Upper lobe of left lung (tissue), 6 donors: ENCODE measurements around the gene HSPB8. TPM values are rescaled to one million over a fixed set of nuclear protein-coding genes. Genes with fewer than 3 reads are reported as not detected.
A peak's percentile ranks its signal among the peaks of the same experiment; 100 is the strongest.

Experiments
- ATAC-seq, 2 donors: fragments of 200-7000 bp; cut with Tn5 transposase; one replicate each; pipeline ENCODE4 v1.9.1; 2022; ENCODE audit warnings: mild to moderate bottlenecking in 2 of 2, moderate library complexity in 2 of 2; ENCODE audit not compliant: low FRiP score in 2 of 2
- DNase-seq, 2 donors: peaks; one replicate each; pipeline ENCODE4 v3.0.0-alpha.2; 2019 to 2020
- H3K27ac ChIP-seq, 4 donors: fragments of 200-600 bp; sonication (generic); one replicate each; pipeline ENCODE4 v1.5.1; 2016 to 2019
- H3K27me3 ChIP-seq, 4 donors: fragments of 200-600 bp; sonication (generic); one replicate each; pipeline ENCODE4 v1.5.1; 2017 to 2019
- H3K36me3 ChIP-seq, 4 donors: fragments of 200-600 bp; sonication (generic); one replicate each; pipeline ENCODE4 v1.5.1; 2016 to 2019
- H3K4me1 ChIP-seq, 4 donors: fragments of 200-600 bp; sonication (generic); one replicate each; pipeline ENCODE4 v1.5.1; 2018 to 2019
- H3K4me3 ChIP-seq, 4 donors: fragments of 200-600 bp; sonication (generic); one replicate each; pipeline ENCODE4 v1.5.1; 2017 to 2019; ENCODE audit warnings: mild to moderate bottlenecking in 2 of 4, moderate library complexity in 1 of 4
- H3K9me3 ChIP-seq, 4 donors: fragments of 200-600 bp; sonication (generic); one replicate each; pipeline ENCODE4 v1.5.1; 2018 to 2019
- CTCF ChIP-seq, 6 experiments: fragments of 450-650 bp in 4 of 6; fragments of 200-600 bp in 2 of 6; sonication (generic) in 2 of 6; IDR thresholded peaks; one replicate each; pipeline ENCODE4 v1.5.1; 2016 to 2019; ENCODE audit warnings: antibody characterized with exemption in 6 of 6
- EP300 ChIP-seq, 4 donors: sonication (generic); formaldehyde crosslinking; IDR thresholded peaks; one replicate each; pipeline ENCODE4 v1.5.1; 2017; ENCODE audit warnings: antibody characterized with exemption in 4 of 4, control low read depth in 2 of 4
- POLR2A ChIP-seq, 4 donors: fragments of 450-650 bp; IDR thresholded peaks; one replicate each; pipeline ENCODE4 v1.5.1; 2016 to 2017; ENCODE audit warnings: antibody characterized with exemption in 4 of 4, mild to moderate bottlenecking in 2 of 4
- POLR2AphosphoS5 ChIP-seq, 2 donors: sonication (generic); formaldehyde crosslinking; IDR thresholded peaks; one replicate each; pipeline ENCODE4 v1.5.1; 2017; ENCODE audit warnings: antibody characterized with exemption in 2 of 2
- WGBS, 2 donors: methylation state at CpG; one replicate each; pipeline ENCODE4 v1.1.5; 2017 to 2018; 5-methylcytosine and 5-hydroxymethylcytosine counted together
- total RNA-seq, 6 donors: library from RNA; depleted of rRNA in 4 of 6; stranded (reverse); fragments of >200 nt in 4 of 6; gene quantifications; one replicate each; pipeline versions ENCODE4 v1.1.0 to v1.2.1, GENCODE V29; 2016 to 2021
- donor health status: DM: no; HTN: no; CAD: no; lungs with moderate emphysema.
- donor health status: DM: no; HTN: yes; CAD: no; lungs with severe emphysema.

The HSPB8 gene
- total RNA-seq = 10 to 100 TPM; 15.7 to 59.9 (median 39.8) TPM

- Histone ChIP-seq H3K4me1 (peaks cover 19 to 33% (median 28%) of the 10 kb centered on the region in 4 donors), H3K9me3 (no peaks in the 10 kb centered on the region), H3K36me3 (no peaks in the 10 kb centered on the region), H3K27ac (peak within 1 kb of the TSS; percentile 91 to 96 (median 94)), H3K27me3 (no peaks in the 10 kb centered on the region), H3K4me3 (peak within 1 kb of the TSS; percentile 55 to 67 (median 66))
- ATAC-seq (peak; percentile 89 to 96), DNase-seq (peak; percentile 92 to 96)
- TF ChIP-seq POLR2A (IDR thresholded peaks at IDR 0.05) = peak; percentile 66 to 95 (median 88)
- TF ChIP-seq CTCF (IDR thresholded peaks at IDR 0.05) = no peak
- peak; percentile 88 to 95 for TF ChIP-seq POLR2AphosphoS5 (IDR thresholded peaks at IDR 0.05)
- TF ChIP-seq EP300 (IDR thresholded peaks at IDR 0.05) = peak in 1 of 4 donors; percentile 51
- WGBS, 2 donors = 3 to 11% methylated on average over 1 to 33 of the region's 33 CpGs
Measured at GRCh38 chr12:119178544-119179334, at the start of gene HSPB8. Gene HSPB8 (plus strand): TSS chr12:119178931. CDS start chr12:119179313, 382 bp downstream.

- no peaks in the 10 kb centered on the region for H3K9me3 ChIP-seq
- no peak for ATAC-seq
- H3K4me3 ChIP-seq = no peak overlapping the region
- DNase-seq = no peak
- no peak overlapping the region for H3K27ac ChIP-seq
- H3K27me3 ChIP-seq = no peaks in the 10 kb centered on the region
- TF ChIP-seq EP300 (IDR thresholded peaks at IDR 0.05) = no peak
- no peak for TF ChIP-seq POLR2AphosphoS5 (IDR thresholded peaks at IDR 0.05)
- no peak for TF ChIP-seq CTCF (IDR thresholded peaks at IDR 0.05)
- TF ChIP-seq POLR2A (IDR thresholded peaks at IDR 0.05) = no peak
- no peaks in the 10 kb centered on the region for H3K4me1 ChIP-seq
- 79 to 86% methylated on average over 3 of the region's 3 CpGs for WGBS, 2 donors
- no peaks in the 10 kb centered on the region for H3K36me3 ChIP-seq
Measured at GRCh38 chr12:119129827-119130434, 48.8 kb upstream of the HSPB8 start.

- 90 to 97% methylated on average over 10 of the region's 10 CpGs for WGBS, 2 donors
Measured at GRCh38 chr12:119130523-119130922, 48.2 kb upstream of the HSPB8 start.

GRCh38 chr12:119134284-119135072 lies 44.3 kb upstream of the HSPB8 start:
- no peak overlapping the region for H3K27ac ChIP-seq
- no peaks in the 10 kb centered on the region for H3K9me3 ChIP-seq
- no peaks in the 10 kb centered on the region for H3K4me1 ChIP-seq
- DNase-seq (no peak), ATAC-seq (no peak)
- no peak overlapping the region for H3K4me3 ChIP-seq
- H3K27me3 ChIP-seq = no peaks in the 10 kb centered on the region
- H3K36me3 ChIP-seq = no peaks in the 10 kb centered on the region
- 68 to 93% methylated on average over 3 of the region's 3 CpGs for WGBS, 2 donors
- TF ChIP-seq POLR2A (IDR thresholded peaks at IDR 0.05) (no peak), EP300 (IDR thresholded peaks at IDR 0.05) (no peak), POLR2AphosphoS5 (IDR thresholded peaks at IDR 0.05) (no peak)

More at GRCh38 chr12:119130523-119130922, 48.2 kb upstream of the HSPB8 start:
- TF ChIP-seq EP300 (IDR thresholded peaks at IDR 0.05) (no peak), POLR2A (IDR thresholded peaks at IDR 0.05) (no peak), CTCF (IDR thresholded peaks at IDR 0.05) (no peak)
- DNase-seq (peak in 1 of 2 donors; percentile 63), ATAC-seq (no peak)
- no peaks in the 10 kb centered on the region for H3K4me1 ChIP-seq
- no peak overlapping the region for H3K27ac ChIP-seq
- H3K36me3 ChIP-seq = no peaks in the 10 kb centered on the region
- no peaks in the 10 kb centered on the region for H3K9me3 ChIP-seq
- H3K27me3 ChIP-seq = no peaks in the 10 kb centered on the region
- H3K4me3 ChIP-seq = no peak overlapping the region
